PFSK-1 (cell line): ENCODE results near the gene BCAS2. TPM values are rescaled to one million over a fixed set of nuclear protein-coding genes. Genes with fewer than 3 reads are reported as not detected.
A peak's percentile ranks its signal among the peaks of the same experiment; 100 is the strongest.

Experiments used
- FOXP2 ChIP-seq: optimal IDR thresholded peaks from 2 replicates; pipeline ENCODE3; 2011; ENCODE audit warnings: borderline replicate concordance, control low read depth, inconsistent platforms; ENCODE audit not compliant: insufficient read depth; ENCODE audit errors: extremely low read length, extremely low read depth
- POLR2AphosphoS5 ChIP-seq: IDR thresholded peaks from 2 replicates; pipeline ENCODE4 v1.6.1; 2012; ENCODE audit warnings: low read depth, mild to moderate bottlenecking, control low read depth, low read length, moderate library complexity
- REST ChIP-seq, 2 experiments: IDR thresholded peaks; 2 replicates each; pipeline versions ENCODE4 v1.6.1 to v1.8.0; 2011 to 2012; ENCODE audit warnings: low read depth in 2 of 2, low read length in 2 of 2, control low read depth in 1 of 2, inconsistent platforms in 1 of 2, mild to moderate bottlenecking in 1 of 2, moderate library complexity in 1 of 2; ENCODE audit not compliant: insufficient read depth in 1 of 2
- SIN3A ChIP-seq: IDR thresholded peaks from 2 replicates; pipeline ENCODE4 v1.6.1; 2012; ENCODE audit warnings: mild to moderate bottlenecking, low read length, moderate library complexity, borderline replicate concordance; ENCODE audit not compliant: insufficient read depth
- TAF1 ChIP-seq: IDR thresholded peaks from 2 replicates; pipeline ENCODE4 v1.6.1; 2012; ENCODE audit warnings: low read length, control low read depth, borderline replicate concordance; ENCODE audit not compliant: insufficient read depth
- polyA plus RNA-seq: library from polyadenylated mRNA; unstranded; fragments of >200 nt; gene quantifications from one replicate; pipeline ENCODE4 v1.2.1, GENCODE V29; 2012; ENCODE audit warnings: low read depth, missing spikeins; ENCODE audit not compliant: insufficient read length

Gene BCAS2
- 42.0 TPM for polyA plus RNA-seq

- TF ChIP-seq REST (IDR thresholded peaks at IDR 0.05; ENCODE audit: insufficient read depth in 1 of 2, low read depth in 2 of 2, low read length in 2 of 2) (0 out of 4 replicates have a peak, but pooled peaks of 1 of the 2 experiments have one; percentile 35), FOXP2 (no peak), TAF1 (peak; percentile 90; the same call in 1 of the 2 replicates), SIN3A (peak; percentile 45; the same call in 1 of the 2 replicates), POLR2AphosphoS5 (peak; percentile 98)
Observed at GRCh38 chr1:114581335-114582287, at the start of gene BCAS2. TSS of gene BCAS2 (minus strand) at chr1:114581615. CDS start at chr1:114581591, 24 bp downstream.

GRCh38 chr1:114627107-114627506, 45.7 kb upstream of the BCAS2 start:
- TF ChIP-seq POLR2AphosphoS5 (no peak), REST (IDR thresholded peaks at IDR 0.05; ENCODE audit: insufficient read depth in 1 of 2, low read depth in 2 of 2, low read length in 2 of 2) (no peak), SIN3A (no peak), TAF1 (no peak), FOXP2 (no peak)

- TF ChIP-seq REST (IDR thresholded peaks at IDR 0.05; ENCODE audit: insufficient read depth in 1 of 2, low read depth in 2 of 2, low read length in 2 of 2) (no peak), POLR2AphosphoS5 (no peak), FOXP2 (no peak), SIN3A (no peak), TAF1 (no peak)
Observed at GRCh38 chr1:114623364-114623763, 41.9 kb upstream of the BCAS2 start.

GRCh38 chr1:114620419-114620818, 39.0 kb upstream of the BCAS2 start:
- no peak for TF ChIP-seq FOXP2
- no peak for TF ChIP-seq SIN3A
- no peak for TF ChIP-seq TAF1
- TF ChIP-seq POLR2AphosphoS5 = no peak

- no peak for TF ChIP-seq SIN3A
- TF ChIP-seq POLR2AphosphoS5 = no peak
- no peak for TF ChIP-seq TAF1
- TF ChIP-seq FOXP2 = no peak
- TF ChIP-seq REST (IDR thresholded peaks at IDR 0.05; ENCODE audit: insufficient read depth in 1 of 2, low read depth in 2 of 2, low read length in 2 of 2) = no peak
Observed at GRCh38 chr1:114618606-114619005, 37.2 kb upstream of the BCAS2 start.
